ENCODE results near the gene ROS1.
"Not testable (repeated sequence)": the region's sequence is repeated elsewhere in the genome, so short reads cannot be mapped to it uniquely, and the experiment has no call there.

The ROS1 gene

DNA sequence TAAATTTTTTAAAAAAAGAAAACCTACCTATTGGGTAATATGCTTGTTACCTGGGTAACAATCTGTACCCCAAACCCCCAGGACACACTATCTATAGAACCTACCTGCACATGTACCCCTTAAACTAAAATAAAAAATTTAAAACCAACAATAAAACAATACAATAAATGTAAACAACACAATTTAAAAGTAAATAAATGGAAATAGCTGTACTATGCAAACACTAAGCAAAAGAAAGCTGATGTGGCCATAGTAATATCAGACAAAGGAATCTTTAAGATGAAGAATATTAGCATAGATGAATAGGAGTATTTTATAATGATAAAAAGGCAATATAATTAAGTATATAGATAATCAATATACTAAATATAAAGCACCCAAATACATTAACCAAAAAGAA is 50.3 kb downstream of the ROS1 start:
- no peak for DNase-seq

DNA sequence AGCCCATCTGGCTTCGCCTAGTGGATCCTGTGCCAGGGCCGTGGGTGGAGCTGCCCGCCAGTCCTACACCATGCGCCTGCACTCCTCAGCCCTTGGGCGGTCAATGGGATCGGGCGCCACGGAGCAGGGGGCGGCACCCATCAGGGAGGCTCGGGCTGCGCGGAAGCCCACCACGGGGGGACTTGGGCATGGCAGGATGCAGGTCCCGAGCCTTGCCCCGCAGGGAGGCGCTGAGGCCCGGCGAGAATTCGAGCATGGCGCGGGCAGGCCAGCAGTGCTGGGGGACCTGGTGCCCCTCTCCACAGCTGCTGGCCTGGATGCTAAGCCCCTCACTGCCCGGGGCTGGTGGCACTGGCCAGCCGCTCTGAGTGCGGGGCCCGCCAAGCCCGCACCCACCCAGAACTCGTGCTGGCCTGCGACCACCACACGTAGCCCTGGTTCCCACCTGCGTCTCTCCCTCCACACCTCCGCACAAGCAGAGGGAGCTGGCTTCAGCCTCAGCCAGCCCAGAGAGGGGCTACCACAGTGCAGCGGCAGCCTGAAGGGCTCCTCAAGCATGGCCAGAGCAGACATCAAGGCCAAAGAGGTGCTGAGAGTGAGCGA is 52.4 kb downstream of the ROS1 start:
- DNase-seq: no peak

DNA sequence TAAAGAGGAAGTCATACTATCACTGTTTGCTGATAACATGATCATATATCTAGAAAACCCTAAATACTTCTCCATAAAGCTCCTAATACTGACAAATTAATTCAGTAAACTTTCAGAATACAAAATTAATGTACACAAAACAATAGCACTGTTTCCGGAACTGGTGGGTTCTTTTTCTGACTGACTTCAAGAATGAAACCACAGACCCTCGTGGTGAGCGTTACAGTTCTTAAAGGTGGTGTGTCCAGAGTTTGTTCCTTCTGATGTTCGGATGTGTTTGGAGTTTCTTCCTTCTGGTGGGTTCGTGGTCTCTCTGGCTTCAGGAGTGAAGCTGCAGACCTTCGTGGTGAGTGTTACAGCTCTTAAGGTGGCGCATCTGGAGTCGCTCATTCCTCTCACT is 53.5 kb downstream of the ROS1 start:
- DNase-seq: not testable (repeated sequence)

DNA sequence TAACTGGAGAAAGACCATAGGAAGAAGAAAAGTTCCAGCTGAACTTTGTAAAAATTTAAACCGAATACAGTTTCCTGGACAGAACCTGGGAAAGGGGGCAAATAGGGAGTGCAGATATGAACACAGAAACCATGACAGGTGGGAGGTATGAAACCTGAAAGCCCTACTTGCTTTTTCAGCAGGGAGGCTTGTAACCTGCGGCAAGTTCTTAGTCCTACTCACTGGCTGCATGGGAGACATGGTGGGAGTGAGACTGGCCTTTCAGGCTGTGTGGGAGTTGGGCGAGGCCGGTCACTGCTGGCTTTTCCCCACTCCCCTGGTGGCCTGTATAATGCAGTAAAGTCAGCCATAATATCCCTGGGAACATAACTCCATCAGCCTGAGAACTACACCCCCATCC is 54.2 kb downstream of the ROS1 start:
- no peak for DNase-seq

DNA sequence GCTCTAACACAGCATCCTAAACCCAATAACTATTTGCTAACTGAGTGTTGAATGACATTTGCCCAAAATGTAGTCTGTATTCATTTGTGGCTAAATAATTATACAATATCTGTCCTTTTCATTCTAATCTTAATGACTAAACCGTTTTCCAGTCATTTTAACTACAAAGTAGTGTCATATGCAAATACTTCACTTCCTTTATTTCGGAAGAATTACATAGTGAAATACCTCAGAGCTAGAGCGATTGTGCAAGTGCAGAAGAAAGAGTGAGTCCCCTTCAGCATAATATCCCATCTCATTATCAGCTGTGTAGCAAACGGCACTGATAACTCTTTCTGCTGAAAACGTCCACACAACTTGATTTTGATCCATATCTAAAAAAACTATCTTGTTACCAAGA is 66.2 kb downstream of the ROS1 start:
- DNase-seq: no peak

DNA sequence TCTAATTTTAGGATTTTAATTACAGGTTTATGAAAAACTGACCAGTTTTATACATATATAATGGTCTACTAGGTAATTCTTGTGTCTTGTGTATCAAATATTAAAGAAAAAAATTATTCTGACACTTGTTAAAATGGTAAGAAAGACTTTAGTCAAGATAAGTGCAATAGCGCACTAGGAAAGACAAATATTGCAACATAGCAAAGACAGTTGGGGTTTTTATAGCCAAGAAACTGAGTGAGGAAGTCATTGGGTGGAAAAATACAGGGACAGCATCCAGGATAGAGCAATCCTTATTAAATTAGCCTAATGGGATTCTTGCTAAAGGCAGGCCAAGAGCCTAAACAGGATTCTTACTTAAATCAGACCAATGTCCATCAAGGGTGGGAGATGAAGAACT is 71.1 kb downstream of the ROS1 start:
- no peak for DNase-seq

DNA sequence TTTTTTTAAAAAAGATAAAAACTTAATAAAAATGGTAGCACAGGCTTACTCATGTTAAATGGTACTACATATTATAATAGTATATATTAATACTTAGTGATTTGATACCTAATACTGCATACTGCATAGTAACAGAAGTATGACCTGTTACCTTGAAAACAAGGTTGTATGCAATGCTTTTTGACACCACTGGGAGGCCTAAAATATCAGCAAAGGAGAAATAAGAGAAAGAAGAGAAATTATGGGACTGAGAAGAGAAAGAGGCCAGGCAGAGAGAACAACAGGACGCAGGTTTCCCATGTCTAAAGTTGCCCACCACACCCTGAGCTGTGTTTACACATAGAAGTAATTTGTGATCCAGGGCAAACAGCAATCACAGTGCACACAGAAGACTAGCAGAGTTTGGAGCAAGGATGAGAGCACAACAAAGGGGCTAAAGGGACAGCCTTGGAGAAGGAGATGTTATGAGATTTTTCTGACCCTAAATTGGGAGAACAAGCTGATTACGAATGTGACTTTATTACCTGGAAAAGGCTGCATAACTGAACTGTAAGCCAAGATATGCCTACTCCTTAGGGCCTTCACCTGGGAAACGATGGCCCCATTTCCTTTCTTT is 73.2 kb downstream of the ROS1 start:
- DNase-seq: no peak

DNA sequence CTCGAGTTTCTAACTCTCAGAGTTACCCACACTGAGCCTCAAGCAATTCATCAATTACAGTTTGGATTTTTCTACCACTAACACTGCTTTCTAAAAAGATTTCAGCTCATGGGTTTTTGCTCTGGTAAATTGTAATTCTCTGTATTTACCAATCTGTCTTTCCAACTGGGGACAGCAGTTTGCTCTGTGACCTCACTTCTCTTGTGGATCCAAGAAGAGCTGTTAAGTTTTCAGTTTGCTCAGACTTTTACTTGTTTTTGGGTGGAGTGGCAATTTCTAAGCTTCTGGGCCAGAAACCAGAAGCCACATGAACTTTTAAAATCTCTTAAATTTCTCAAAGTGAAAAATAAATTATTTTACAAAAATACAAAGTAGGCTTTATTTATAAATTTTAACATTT is 74.2 kb downstream of the ROS1 start:
- DNase-seq: no peak

DNA sequence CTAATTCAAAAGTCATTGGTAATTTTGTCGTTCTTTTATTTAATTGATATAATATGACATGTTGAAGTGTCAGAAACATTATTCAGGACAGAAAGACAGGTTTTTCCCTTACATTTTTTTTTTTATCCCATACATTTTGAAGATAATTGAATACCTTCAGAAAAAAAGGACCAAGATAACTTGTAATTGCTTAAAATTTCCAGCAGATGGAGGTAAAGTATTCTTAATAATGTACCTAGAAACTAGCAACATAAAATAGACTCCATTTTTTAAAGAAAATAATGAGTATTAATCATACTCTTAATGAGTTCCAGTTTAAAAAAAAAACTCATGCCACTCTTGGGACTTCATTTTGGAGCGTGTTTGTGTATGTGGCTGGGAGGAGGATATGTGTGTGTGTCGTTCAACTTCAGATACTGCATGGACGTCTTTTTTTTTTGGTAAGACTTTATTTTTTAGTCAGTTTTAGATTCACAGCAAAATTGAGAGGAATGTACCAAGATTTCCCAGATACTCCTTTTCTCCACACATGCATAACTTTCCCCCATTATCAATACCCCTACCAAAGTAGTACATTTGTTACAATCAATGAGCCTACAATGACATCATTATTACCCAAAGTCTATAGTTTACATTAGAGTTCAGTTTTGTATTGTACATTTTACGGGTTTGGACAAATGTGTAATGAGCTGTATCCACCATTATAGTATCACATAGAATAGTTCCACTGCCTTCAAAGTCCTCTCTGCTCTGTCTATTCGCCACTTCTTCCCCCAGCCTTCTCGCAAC is 79.4 kb downstream of the ROS1 start:
- DNase-seq: no peak

DNA sequence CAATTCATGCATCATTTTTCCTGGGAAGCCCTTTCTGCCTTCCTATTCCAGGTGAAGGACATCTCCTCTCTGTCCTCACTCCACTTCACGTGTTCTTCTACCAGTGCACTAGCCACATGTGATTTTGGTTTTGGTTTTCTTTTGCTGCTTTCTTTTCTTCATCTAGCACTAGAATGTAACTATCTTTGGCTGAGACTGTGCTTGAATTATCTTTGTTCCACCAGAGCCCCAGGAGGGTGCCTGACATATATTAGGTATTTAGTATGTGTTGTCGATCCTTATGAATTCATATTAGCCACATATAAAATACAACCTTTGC is 80.5 kb downstream of the ROS1 start:
- no peak for DNase-seq

DNA sequence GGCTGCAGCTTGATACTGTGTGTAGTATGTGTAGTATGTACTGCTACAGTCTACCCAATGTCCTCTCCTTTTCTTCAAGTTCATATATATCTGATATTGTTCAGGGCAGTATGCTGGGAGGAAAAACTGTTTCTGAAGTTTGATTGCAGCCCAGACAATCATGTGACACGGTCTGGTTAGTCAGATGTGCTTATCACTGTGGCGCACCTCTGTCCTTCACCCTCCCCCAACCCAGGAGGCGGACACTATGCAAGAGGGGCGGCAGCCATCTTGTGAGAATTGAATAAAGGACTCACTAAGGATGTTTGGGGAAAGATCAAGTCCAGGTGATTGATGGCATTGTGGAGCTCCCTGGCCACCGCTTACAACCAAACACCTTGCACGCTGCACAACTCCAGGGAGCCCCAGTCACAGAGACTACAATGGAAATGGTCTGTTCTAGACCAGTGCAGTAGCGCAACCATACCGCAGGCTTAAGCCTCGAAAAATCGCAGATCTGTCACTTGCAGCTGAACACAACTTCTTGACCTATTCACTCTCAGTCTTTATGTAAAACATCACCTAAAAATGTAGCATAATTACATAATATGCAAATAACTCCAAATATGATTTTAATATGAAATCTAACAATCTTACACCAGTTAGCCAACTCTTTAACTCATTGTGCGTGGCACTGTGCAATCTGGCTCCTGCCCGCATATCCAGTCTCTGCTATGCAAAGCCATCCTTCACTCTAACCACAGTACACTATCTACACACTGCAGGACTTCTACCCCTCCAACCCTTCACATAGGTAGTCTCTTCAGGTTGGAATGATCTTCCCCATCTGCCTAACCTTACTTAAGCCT is 81.1 kb downstream of the ROS1 start:
- DNase-seq: no peak

DNA sequence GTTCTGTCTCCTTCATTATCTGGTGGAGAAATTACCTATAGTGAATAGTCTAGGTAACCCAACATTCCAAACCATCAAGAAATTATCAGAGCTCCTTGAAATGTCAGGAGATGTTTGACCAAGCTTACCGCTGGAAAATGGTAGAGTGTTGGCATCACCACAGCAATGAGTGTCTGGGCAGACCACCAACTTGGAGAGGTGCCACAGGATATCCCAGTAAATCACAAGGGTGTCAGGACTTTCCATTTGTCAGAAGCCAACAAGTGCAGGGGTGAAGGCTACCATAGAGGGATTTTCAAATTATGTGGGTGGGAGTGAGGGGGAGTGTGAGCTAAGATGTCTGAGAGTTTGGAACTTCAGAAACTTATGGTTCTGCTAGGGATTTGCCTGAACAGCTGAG is 87.2 kb downstream of the ROS1 start:
- no peak for DNase-seq

DNA sequence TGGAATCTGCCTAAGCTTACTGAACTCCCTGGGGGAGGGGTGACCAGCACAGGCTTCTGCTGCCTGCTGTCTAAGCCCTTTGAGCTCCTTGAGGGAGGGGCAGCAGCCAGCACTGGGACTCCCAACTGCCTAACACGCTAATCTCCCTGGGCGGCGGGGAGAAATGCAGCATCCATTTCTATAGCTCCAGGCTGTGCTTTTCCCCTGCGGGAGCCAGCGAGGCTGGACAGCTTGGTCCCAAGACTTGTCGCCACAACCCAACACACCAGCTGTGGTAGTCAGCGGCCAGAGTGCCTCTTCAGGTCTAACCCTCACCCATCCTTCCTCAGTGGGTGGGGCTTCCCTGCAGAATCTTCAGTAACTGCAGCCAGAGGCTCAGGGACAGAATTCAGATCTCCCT is 95.8 kb downstream of the ROS1 start:
- no peak for DNase-seq

DNA sequence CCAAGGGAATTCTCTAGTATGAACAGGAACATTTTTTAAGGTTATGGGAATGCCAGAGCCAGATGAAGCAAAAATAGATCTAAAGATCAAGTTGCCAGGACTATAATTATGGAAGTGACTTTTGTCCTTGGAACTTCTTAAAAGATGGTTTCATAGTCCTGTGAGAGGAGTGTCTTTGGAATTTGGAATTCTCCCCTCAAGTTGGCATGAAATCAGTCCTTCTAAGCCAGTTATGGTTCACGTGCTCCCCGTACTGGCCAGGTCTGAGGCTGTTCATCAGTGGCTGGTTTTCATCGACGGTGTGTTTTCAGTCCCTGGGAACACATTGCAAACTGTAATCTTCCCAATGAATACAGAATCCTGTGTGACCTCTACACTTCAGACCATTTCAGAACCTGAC is 97.2 kb downstream of the ROS1 start:
- DNase-seq: no peak

DNA sequence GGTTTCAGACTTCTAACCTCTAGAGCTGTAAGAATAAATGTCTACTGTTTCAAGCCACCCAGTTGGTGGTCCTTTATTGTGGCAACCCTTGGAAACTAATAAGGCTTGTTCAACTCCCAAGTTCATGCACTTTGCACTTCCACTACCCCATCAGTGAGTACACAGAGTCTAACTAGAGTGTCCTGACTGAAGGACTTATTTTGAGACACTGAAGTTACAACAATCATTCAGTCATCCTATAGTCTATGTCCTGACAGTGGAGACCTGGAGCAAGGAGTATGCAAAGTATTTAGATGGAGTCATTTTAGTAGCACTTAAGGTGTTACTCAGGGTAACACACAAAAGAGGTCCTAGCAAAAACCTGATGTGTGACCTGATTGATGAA is 97.7 kb downstream of the ROS1 start:
- no peak for DNase-seq

DNA sequence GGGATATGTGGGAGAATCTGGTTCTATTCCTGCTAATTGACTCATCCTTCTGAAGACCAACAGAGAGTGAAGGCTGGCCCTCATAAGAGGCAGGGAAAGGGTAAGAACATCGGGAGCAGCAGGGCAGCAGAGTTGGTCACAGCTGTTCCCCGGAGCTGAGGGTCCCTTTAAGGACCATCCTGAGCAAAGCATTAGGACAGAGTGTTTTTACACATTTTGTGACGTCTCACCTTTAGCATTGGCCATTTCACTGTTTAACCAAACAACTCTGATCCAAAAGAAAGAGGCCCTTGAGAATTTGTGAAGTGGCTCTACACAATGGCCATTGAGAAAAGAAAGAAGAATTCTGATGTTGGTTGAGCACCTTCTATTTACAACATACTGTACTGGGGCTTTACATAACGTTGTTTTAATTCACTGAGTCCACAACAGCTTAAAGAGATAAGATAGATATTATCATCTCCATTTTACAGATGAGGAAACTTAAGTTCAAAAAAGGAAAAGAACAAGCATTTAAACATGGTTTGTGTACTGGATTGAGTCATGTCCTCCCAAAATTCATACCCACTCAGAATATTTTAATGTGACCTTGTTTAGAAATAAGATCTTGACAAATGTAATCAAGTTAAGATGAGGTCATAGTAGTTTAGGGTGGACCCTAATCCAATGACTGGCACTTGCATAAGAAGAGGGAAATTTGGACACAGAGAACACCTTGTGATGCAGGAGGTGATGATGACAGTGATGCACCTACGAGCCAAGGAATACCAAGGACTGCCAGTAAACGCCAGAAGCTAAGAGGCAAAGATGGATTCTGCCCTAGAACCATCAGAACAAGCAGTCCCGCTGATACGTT is 98.4 kb downstream of the ROS1 start:
- no peak for DNase-seq

DNA sequence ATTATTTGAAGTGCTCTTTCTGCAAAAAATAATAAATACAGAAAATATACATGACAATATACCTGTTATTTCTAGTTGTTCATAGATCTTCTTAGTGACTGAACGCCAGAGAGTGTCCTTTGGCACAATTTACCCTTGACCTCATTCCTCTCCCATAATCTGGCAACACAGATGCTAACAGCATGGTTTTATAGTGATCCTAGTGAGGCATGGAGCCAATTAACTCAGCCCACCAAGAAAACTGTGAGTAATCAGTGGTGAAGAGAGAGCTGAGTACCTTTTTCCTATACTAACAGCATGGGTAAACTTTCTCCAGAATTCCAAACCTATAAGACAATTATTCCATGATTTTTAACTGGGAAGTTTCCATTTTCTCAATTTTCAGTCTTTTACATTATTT is 99.3 kb downstream of the ROS1 start:
- no peak for DNase-seq

DNA sequence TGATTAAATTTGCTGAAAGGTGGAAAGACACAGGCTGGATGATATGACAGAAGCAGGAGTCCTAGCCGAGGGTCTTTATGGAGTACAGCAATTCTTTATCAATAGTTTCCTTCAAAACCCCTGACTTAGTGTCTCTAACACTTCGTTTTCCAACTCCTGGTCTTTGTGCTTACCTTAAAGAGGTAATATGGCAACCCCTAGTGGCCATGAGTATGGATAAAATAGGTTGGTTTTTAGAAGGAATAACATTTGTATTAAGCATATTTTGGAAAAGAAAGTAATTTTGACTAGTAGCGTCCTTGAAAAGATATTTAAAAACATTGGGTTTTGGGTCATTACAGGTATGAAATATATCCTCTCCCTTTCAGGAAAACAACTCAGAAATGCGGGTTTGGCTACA is 108.5 kb downstream of the ROS1 start:
- DNase-seq: no peak

DNA sequence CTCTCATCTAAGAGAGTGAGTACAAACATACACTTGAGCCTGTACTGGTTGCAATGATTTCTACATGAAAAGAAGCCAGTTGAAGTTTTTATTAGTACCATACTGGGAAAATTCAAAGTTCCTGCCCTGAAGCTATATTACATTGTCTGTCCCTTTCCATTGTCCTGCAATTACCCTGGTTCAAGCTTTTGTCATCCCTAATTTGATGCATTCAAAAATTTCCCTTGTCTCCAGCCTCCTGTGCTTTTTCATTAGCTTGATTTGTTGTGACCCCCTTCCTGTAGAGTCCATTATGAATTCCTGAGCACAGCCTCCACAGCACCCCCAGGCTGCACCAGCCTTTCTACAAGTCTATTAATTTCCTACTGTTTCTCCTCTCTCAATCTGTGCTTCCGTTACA is 114.0 kb downstream of the ROS1 start:
- no peak for DNase-seq

DNA sequence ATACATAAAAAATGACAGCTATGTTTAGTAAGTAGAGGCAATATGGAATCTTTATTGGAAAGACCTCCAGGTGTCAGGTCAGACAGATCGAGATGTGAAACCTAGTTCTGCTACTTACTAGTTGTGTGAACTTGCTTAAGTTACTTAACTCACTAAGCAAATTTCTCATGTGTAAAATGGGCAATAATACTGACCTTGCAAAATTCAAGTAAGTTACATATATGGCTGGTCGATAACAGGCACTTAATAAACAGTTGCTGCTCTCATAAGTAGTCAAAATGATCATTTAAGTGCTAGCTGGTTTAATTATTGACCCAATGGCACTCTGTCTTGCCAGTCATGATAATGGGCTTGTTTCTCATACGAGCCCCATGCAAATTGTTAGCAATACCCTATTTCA is 114.4 kb downstream of the ROS1 start:
- no peak for DNase-seq

DNA sequence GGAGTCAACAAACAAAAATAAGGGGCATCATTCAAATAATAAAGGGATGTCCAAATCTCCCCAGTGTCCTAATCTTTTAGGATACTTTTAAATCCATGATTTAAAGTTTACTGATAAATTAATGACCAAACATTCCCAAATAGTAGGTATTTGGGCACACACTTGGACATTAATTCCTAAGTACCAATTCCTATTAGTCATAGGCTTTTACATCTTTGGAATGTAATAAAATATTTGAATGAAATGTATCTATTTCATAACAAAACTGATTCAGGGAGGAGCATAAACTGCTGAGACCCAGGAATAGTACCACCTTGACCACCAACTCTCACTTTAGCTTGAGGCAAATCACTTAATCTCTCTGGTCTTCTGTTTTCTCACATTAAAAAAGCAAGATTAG is 116.1 kb downstream of the ROS1 start:
- no peak for DNase-seq

DNA sequence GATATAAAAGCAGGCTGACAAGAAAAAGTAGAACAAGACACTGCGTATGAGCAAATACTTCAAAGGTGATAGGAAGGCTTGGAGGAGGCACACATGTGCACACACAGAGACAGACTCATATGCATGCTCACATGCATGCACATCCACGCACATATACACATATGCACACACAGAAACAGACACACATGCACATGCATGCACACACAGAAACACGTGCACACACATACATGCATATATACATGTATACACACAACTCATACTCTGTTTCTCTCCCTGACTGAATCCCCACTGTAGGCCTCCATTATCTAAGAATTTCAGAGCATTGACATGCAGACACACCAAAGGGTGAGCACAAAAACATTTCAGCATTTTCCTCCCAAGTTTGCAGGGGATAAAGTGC is 116.7 kb downstream of the ROS1 start:
- DNase-seq: no peak

DNA sequence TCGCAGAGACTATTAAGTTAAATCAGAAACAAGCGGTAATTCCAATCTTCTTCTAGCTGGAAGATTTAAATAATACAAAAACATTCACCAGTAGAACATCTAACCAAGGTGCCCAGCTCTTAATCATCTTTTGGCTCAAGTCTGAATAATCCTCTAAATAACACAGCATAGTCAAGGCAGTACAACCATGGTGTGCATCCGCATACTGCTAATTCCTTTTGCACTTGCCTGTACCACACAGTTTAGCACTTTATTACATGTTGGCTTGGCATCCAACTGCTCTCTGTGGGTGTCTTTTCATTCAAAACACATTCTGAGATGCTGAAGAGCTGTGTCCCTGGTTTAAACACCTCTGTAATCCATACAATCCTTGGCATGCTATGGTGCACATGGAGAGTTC is 118.1 kb downstream of the ROS1 start:
- DNase-seq: no peak
